K562 (cell line): ENCODE measurements around the gene IGFBP4. TPM values are rescaled to one million over a fixed set of nuclear protein-coding genes. Genes with fewer than 3 reads are reported as not detected.

ENCODE experiments used
- ATAC-seq: fragments of 200-7000 bp; cut with Tn5 transposase; 3 replicates; pipeline ENCODE4 v1.9.1; 2020; ENCODE audit warnings: moderate library complexity
- BruUV-seq: library from RNA; stranded (reverse); fragments of 400-500 nt; replicated peaks from 2 replicates; lab custom pipeline; 2021; lab: Mats Ljungman, UMichigan
- CTCF ChIA-PET: fragments of 300-600 bp; formaldehyde crosslinking; extraction: SDS; loops from one replicate; lab custom pipeline; 2021; ENCODE audit warnings: low intra/inter-chr PET ratio; lab: Yijun Ruan, JAX
- POLR2A ChIA-PET: fragments of 300-600, 350-650 bp; sonication (Branson Sonifier 250); formaldehyde crosslinking; extraction: SDS; loops from one replicate; lab custom pipeline; 2021; ENCODE audit warnings: antibody characterized with exemption, inconsistent platforms; lab: Yijun Ruan, JAX
- DNase-seq, 4 experiments: peaks; one replicate each; pipeline versions ENCODE4 v3.0.0 to v3.0.0-alpha.2; 2011 to 2018; ENCODE audit warnings: low spot score in 3 of 4, mixed read lengths in 3 of 4; ENCODE audit errors: extremely low read depth in 1 of 4
- FAIRE-seq: peaks from 2 replicates; lab custom pipeline; 2011; peaks lifted over from hg19 to GRCh38; lab: Jason Lieb, UNC
- H2AFZ ChIP-seq: 2 replicates; pipeline ENCODE4 v1.6.0; 2011; ENCODE audit warnings: low read depth, low read length, control low read depth, inconsistent platforms
- H3K27ac ChIP-seq: fragments of 200-600 bp; 3 replicates; pipeline ENCODE4 v1.8.0; 2011; ENCODE audit warnings: low read depth, mild to moderate bottlenecking, control low read depth, inconsistent platforms, low read length, moderate library complexity, mixed read lengths; ENCODE audit errors: extremely low read depth
- H3K27me3 ChIP-seq, 2 experiments: fragments of 300-600 bp in 1 of 2; 2 replicates in 1 of 2; 3 replicates in 1 of 2; pipeline versions ENCODE4 v1.6.0 to v1.8.0; 2011; ENCODE audit warnings: inconsistent platforms in 2 of 2, low read length in 2 of 2, mild to moderate bottlenecking in 1 of 2, mixed read lengths in 1 of 2, moderate library complexity in 1 of 2; ENCODE audit not compliant: control insufficient read depth in 2 of 2, insufficient read depth in 2 of 2
- H3K36me3 ChIP-seq: fragments of 300-600 bp; 3 replicates; pipeline ENCODE4 v1.8.0; 2011; ENCODE audit warnings: mild to moderate bottlenecking, low read length, inconsistent platforms; ENCODE audit not compliant: control insufficient read depth, insufficient read depth
- H3K4me1 ChIP-seq, 2 experiments: fragments of 200-600 bp in 1 of 2; replicated peaks in 1 of 2; 2 replicates in 1 of 2; 3 replicates in 1 of 2; pipeline versions ENCODE4 v1.5.1 to v1.8.0; 2011; ENCODE audit warnings: inconsistent platforms in 2 of 2, low read length in 2 of 2, mild to moderate bottlenecking in 1 of 2, mixed read lengths in 1 of 2, moderate library complexity in 1 of 2; ENCODE audit not compliant: control insufficient read depth in 2 of 2, insufficient read depth in 2 of 2
- H3K4me2 ChIP-seq: 2 replicates; pipeline ENCODE4 v1.6.1; 2011; ENCODE audit warnings: low read length, control low read depth, inconsistent platforms, mixed read lengths; ENCODE audit not compliant: insufficient read depth
- H3K4me3 ChIP-seq: fragments of 200-600 bp; sonication (generic), shearing (Covaris generic); 2 replicates; pipeline ENCODE4 v1.5.1; 2016; ENCODE audit warnings: control low read depth, inconsistent platforms
- H3K79me2 ChIP-seq: fragments of 200-600 bp; 3 replicates; pipeline ENCODE4 v1.8.0; 2011; ENCODE audit warnings: low read length, inconsistent platforms; ENCODE audit not compliant: control insufficient read depth, insufficient read depth
- H3K9ac ChIP-seq, 2 experiments: 2 replicates each; pipeline versions ENCODE4 v1.6.0 to v1.6.1; 2011; ENCODE audit warnings: low read depth in 2 of 2, low read length in 2 of 2, control low read depth in 1 of 2, inconsistent platforms in 1 of 2, mild to moderate bottlenecking in 1 of 2, mixed read lengths in 1 of 2; ENCODE audit not compliant: insufficient read depth in 1 of 2
- H3K9me1 ChIP-seq: one replicate; pipeline ENCODE4 v1.6.0; 2011; ENCODE audit warnings: inconsistent platforms, mild to moderate bottlenecking, low read length, moderate library complexity; ENCODE audit not compliant: control insufficient read depth, insufficient read depth
- H3K9me3 ChIP-seq: replicated peaks from 2 replicates; pipeline ENCODE4 v1.5.1; 2011; ENCODE audit warnings: low read depth, low read length, inconsistent platforms; ENCODE audit not compliant: control insufficient read depth, insufficient read depth
- H4K20me1 ChIP-seq: replicated peaks from 2 replicates; pipeline ENCODE4 v1.6.1; 2011; ENCODE audit warnings: low read length, inconsistent platforms, mixed read lengths; ENCODE audit not compliant: control insufficient read depth, insufficient read depth
- ARID1B ChIP-seq: fragments of 450-650 bp; IDR thresholded peaks from 2 replicates; pipeline ENCODE4 v1.6.1; 2016; ENCODE audit warnings: antibody characterized with exemption, mild to moderate bottlenecking, inconsistent platforms
- CBX3 ChIP-seq, 2 experiments: IDR thresholded peaks; 1 replicate in 1 of 2; 2 replicates in 1 of 2; pipeline ENCODE4 v1.6.1; 2012; ENCODE audit warnings: inconsistent platforms in 2 of 2, low read length in 2 of 2, borderline replicate concordance in 1 of 2, control low read depth in 1 of 2
- KDM2B ChIP-seq: fragments of 250-450 bp; sonication (Bioruptor Pico); IDR thresholded peaks from 2 replicates; pipeline ENCODE4 v1.8.0; 2021; ENCODE audit warnings: mild to moderate bottlenecking, moderate library complexity
- MTA2 ChIP-seq: fragments of 450-650 bp; IDR thresholded peaks from 2 replicates; pipeline ENCODE4 v1.6.1; 2016; ENCODE audit warnings: low read depth
- MYBL2 ChIP-seq, 2 experiments: fragments of 450-650 bp in 1 of 2; sonication (generic) in 1 of 2; formaldehyde crosslinking in 1 of 2; IDR thresholded peaks; 2 replicates each; pipeline versions ENCODE4 v1.6.1 to v1.8.1; 2017 to 2022; ENCODE audit warnings: borderline replicate concordance in 1 of 2, inconsistent platforms in 1 of 2, low read depth in 1 of 2, mild to moderate bottlenecking in 1 of 2, missing genetic modification reagents in 1 of 2, moderate library complexity in 1 of 2
- NCOR1 ChIP-seq: fragments of 450-650 bp; IDR thresholded peaks from 2 replicates; pipeline ENCODE4 v1.6.1; 2016; ENCODE audit warnings: mild to moderate bottlenecking, moderate library complexity
- NFE2L1 ChIP-seq: fragments of 450-650 bp; IDR thresholded peaks from 2 replicates; pipeline ENCODE4 v1.6.1; 2016; ENCODE audit warnings: missing genetic modification characterization, low read depth, mild to moderate bottlenecking, missing compliant biosample characterization, moderate library complexity, borderline replicate concordance
- NFRKB ChIP-seq: fragments of 450-650 bp; IDR thresholded peaks from 2 replicates; pipeline ENCODE4 v1.6.1; 2016; ENCODE audit warnings: low read depth
- NONO ChIP-seq, 2 experiments: fragments of 200-400 bp in 1 of 2; fragments of 450-650 bp in 1 of 2; formaldehyde crosslinking in 1 of 2; IDR thresholded peaks; 2 replicates each; pipeline ENCODE4 v1.6.1; 2017; ENCODE audit warnings: low read depth in 2 of 2, mild to moderate bottlenecking in 2 of 2, moderate library complexity in 2 of 2, low read length in 1 of 2
- PHF20 ChIP-seq: fragments of 450-650 bp; IDR thresholded peaks from 2 replicates; pipeline ENCODE4 v1.6.1; 2018; ENCODE audit not compliant: partially characterized antibody
- SMARCA5 ChIP-seq: fragments of 450-650 bp; IDR thresholded peaks from 2 replicates; pipeline ENCODE4 v1.6.1; 2016
- SRSF9 ChIP-seq: fragments of 200-400 bp; formaldehyde crosslinking; IDR thresholded peaks from 2 replicates; pipeline ENCODE4 v1.6.1; 2017; ENCODE audit warnings: low read depth, low read length, borderline replicate concordance
- ZNF134 ChIP-seq: fragments of 250-450 bp; sonication (Bioruptor Pico); conservative IDR thresholded peaks from 2 replicates; pipeline ENCODE4 v1.4.0; 2020
- ZNF224 ChIP-seq: sonication (generic); formaldehyde crosslinking; IDR thresholded peaks from 2 replicates; pipeline ENCODE4 v1.8.0; 2022; ENCODE audit warnings: mild to moderate bottlenecking, missing genetic modification reagents
- ZNF717 ChIP-seq: fragments of 250-450 bp; sonication (Bioruptor Pico); IDR thresholded peaks from 2 replicates; pipeline ENCODE4 v1.5.0; 2021
- ZNF780A ChIP-seq: fragments of 250-450 bp; sonication (Bioruptor Pico); IDR thresholded peaks from 2 replicates; pipeline ENCODE4 v1.5.0; 2021; ENCODE audit warnings: mild to moderate bottlenecking
- WGBS: fragments of 100-300 bp; shearing (Covaris generic); methylation state at CpG from one replicate; pipeline ENCODE4 v1.1.6; 2016; ENCODE audit warnings: low coverage, mixed read lengths; ENCODE audit not compliant: insufficient coverage; ENCODE audit errors: missing lambda C conversion rate; 5-methylcytosine and 5-hydroxymethylcytosine counted together
- in situ Hi-C: fragments of 300-500 bp; cut with MboI; formaldehyde crosslinking; loops from 4 replicates; pipeline ENCODE4 v1.15.0; 2018; ENCODE audit warnings: inconsistent platforms, mixed read lengths
- intact Hi-C: fragments of 100-400 bp; cut with micrococcal nuclease; formaldehyde crosslinking; loops from 2 replicates; pipeline ENCODE4 v1.14.2; 2022
- polyA plus RNA-seq, 8 experiments: library from polyadenylated mRNA; depleted of rRNA in 4 of 8; stranded (reverse) in 5 of 8; unstranded in 3 of 8; fragments of >200 nt; fragmentation: Nextera tagmentation in 2 of 8; fragmentation: Illumina TruSeq in 1 of 8; extraction: Ambion mirVana in 2 of 8; extraction: Trizol in 1 of 8; gene quantifications; 2 replicates each; pipeline versions ENCODE4 v1.2.1 to v1.2.3, GENCODE V29; 2011 to 2014; ENCODE audit warnings: inconsistent platforms in 1 of 8, missing spikeins in 1 of 8
- total RNA-seq, 7 experiments: library from RNA; depleted of rRNA in 6 of 7; stranded (reverse); fragments of >200 nt in 6 of 7; fragmentation: Illumina TruSeq in 2 of 7; extraction: Trizol in 2 of 7; gene quantifications; 2 replicates each; pipeline versions ENCODE4 v1.2.1 to v1.2.3, GENCODE V29; 2011 to 2021; ENCODE audit warnings: low replicate concordance in 1 of 7
- TF ChIP-seq, protein P1 (sequence below): IDR thresholded peaks from 2 replicates; pipeline ENCODE4 v1.6.1; 2011; ENCODE audit not compliant: insufficient read length; ENCODE audit errors: extremely low read depth
- TF ChIP-seq, protein P2 (sequence below): sonication (generic); formaldehyde crosslinking; IDR thresholded peaks from 2 replicates; pipeline ENCODE4 v1.9.0; 2022; ENCODE audit warnings: mild to moderate bottlenecking, missing genetic modification reagents
- TF ChIP-seq, protein P3 (sequence below): fragments of 450-650 bp; IDR thresholded peaks from 2 replicates; pipeline ENCODE4 v1.6.1; 2016; ENCODE audit warnings: mild to moderate bottlenecking

Gene IGFBP4
- total and polyA plus RNA-seq, 9 of the 15 experiments (the other 6 are each of a cell fraction or from before 2014, with no cell fraction given), result 8.8 to 99.8 (median 18.6) TPM

DNA sequence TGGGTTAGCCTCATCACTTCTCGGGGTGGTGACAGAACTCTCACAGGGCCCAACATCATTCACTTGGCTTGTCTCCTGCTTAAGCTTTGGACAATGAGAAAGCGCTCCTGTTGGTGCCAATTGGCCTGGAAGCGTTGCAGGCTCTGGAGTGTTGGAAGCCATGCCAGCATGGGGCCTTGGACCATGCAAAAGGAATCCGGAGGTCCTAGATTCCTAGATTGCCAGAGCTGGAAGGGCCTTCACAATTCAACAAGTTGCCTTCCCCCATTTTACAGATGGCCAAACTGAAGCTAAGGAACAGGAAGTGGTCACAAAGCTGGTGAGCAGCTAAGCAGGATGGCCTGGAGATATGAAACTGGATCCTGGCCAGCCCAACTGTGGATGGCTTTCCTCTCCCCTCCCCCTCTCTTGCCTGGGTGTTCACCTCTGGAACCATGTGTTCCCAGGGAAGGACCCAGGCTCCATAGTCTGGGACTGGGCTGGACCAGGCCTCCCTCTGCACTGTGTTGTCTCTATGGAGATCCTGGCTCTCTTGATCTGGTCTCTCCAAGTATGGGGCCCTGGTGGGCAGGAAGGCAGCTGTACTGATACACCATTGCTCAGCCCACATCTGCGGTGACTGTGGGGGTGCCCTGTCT lies 6.0 kb upstream of the IGFBP4 start (continued):
- TF ChIP-seq KDM2B (CRISPR knock-in tag) (no peak), ZNF134 (no peak), NONO (IDR thresholded peaks at IDR 0.05; ENCODE audit: low read depth in 2 of 2, low read length in 1 of 2) (no peak), CBX3 (IDR thresholded peaks at IDR 0.05; ENCODE audit: borderline replicate concordance in 1 of 2, low read length in 2 of 2) (peak in 1 of 2 experiments; percentile 77; a peak in 1 of 3 replicates), MYBL2 (IDR thresholded peaks at IDR 0.05; ENCODE audit: low read depth) (no peak), MYBL2 (CRISPR knock-in tag; IDR thresholded peaks at IDR 0.05; ENCODE audit: borderline replicate concordance) (no peak), SMARCA5 (peak; percentile 89), MTA2 (no peak), ZNF717 (no peak), PHF20 (peak; percentile 65), NFRKB (no peak)
- TF ChIP-seq, protein P1, sequence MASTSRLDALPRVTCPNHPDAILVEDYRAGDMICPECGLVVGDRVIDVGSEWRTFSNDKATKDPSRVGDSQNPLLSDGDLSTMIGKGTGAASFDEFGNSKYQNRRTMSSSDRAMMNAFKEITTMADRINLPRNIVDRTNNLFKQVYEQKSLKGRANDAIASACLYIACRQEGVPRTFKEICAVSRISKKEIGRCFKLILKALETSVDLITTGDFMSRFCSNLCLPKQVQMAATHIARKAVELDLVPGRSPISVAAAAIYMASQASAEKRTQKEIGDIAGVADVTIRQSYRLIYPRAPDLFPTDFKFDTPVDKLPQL, result no peak

DNA sequence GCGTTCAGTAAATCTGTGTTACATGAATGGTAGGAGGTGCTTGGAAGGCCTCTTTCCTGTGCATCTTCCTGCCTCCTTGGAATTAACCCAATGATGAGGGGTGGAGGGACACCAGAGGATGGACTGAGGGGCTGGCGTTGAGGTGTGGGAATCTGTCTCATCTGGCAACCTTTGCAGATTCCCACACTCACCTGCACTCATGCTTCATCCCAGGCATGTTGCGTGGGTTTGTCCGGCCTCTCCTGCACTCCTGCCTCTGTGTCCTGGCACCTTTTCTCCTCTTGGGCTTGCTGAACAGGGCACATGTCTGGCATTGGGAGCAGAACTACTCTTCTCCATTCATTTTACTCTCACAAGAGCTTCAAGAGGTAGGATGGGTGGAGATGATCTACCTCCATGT lies 3.1 kb upstream of the IGFBP4 start:
- Histone ChIP-seq H4K20me1 (no peaks in the 10 kb centered on the region), H3K4me1 (peaks cover 29 to 41% of the 10 kb centered on the region in 2 experiments), H3K27ac (no peak overlapping the region), H3K4me3 (no peak overlapping the region), H2AFZ (no peak overlapping the region), H3K79me2 (peaks cover 16% of the 10 kb centered on the region), H3K27me3 (no peaks in the 10 kb centered on the region), H3K9me3 (no peaks in the 10 kb centered on the region), H3K9me1 (no peaks in the 10 kb centered on the region), H3K9ac (no peak overlapping the region), H3K36me3 (no peaks in the 10 kb centered on the region), H3K4me2 (no peak overlapping the region)
- ATAC-seq (no peak), DNase-seq (no peak), FAIRE-seq (no peak)
- intact Hi-C loops, result loop anchor here (5.0 kb wide), 2 partner anchors 37 to 83 kb away; no protein-coding TSS in a partner anchor
- BruUV-seq, result no TSS peak
- in situ Hi-C loops, result no loop called here
- WGBS, result 70% methylated on average over 4 of the region's 4 CpGs
- ChIA-PET POLR2A (interaction anchor here (1.0 kb wide), 1 partner anchor 93 kb away, joined by 3 read pairs; no protein-coding TSS in a partner anchor), CTCF (interaction anchor here (2.2 to 2.8 kb wide), 2 partner anchors 92 to 120 kb away, joined by 15 to 26 read pairs; no protein-coding TSS in a partner anchor)
- TF ChIP-seq, protein P2, sequence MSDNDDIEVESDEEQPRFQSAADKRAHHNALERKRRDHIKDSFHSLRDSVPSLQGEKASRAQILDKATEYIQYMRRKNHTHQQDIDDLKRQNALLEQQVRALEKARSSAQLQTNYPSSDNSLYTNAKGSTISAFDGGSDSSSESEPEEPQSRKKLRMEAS (CRISPR knock-in tag), result no peak
- TF ChIP-seq NFE2L1 (no peak), SRSF9 (no peak), NCOR1 (no peak), ZNF224 (CRISPR knock-in tag) (no peak), ARID1B (no peak), ZNF780A (CRISPR knock-in tag) (no peak)
- TF ChIP-seq, protein P3, sequence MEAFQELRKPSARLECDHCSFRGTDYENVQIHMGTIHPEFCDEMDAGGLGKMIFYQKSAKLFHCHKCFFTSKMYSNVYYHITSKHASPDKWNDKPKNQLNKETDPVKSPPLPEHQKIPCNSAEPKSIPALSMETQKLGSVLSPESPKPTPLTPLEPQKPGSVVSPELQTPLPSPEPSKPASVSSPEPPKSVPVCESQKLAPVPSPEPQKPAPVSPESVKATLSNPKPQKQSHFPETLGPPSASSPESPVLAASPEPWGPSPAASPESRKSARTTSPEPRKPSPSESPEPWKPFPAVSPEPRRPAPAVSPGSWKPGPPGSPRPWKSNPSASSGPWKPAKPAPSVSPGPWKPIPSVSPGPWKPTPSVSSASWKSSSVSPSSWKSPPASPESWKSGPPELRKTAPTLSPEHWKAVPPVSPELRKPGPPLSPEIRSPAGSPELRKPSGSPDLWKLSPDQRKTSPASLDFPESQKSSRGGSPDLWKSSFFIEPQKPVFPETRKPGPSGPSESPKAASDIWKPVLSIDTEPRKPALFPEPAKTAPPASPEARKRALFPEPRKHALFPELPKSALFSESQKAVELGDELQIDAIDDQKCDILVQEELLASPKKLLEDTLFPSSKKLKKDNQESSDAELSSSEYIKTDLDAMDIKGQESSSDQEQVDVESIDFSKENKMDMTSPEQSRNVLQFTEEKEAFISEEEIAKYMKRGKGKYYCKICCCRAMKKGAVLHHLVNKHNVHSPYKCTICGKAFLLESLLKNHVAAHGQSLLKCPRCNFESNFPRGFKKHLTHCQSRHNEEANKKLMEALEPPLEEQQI, result no peak
